HepG2 (cell line): ENCODE measurements around the gene C21orf91. TPM values are rescaled to one million over a fixed set of nuclear protein-coding genes. Genes with fewer than 3 reads are reported as not detected.

Source experiments
- ATAC-seq: fragments of 200-7000 bp; cut with Tn5 transposase; 3 replicates; pipeline ENCODE4 v1.9.1; 2020; ENCODE audit warnings: mild to moderate bottlenecking, moderate library complexity
- BruUV-seq: library from RNA; stranded (reverse); fragments of 400-500 nt; replicated peaks from 2 replicates; lab custom pipeline; 2021; lab: Mats Ljungman, UMichigan
- CTCF ChIA-PET: fragments of 300-600 bp; formaldehyde crosslinking; extraction: SDS; loops from one replicate; lab custom pipeline; 2021; ENCODE audit warnings: low total read pairs, inconsistent platforms, low intra/inter-chr PET ratio; lab: Yijun Ruan, JAX
- POLR2A ChIA-PET: fragments of 350-600 bp; sonication (Branson Sonifier 250); formaldehyde crosslinking; loops from one replicate; lab custom pipeline; 2020; ENCODE audit warnings: antibody characterized with exemption, inconsistent platforms; lab: Yijun Ruan, JAX
- DNase-seq: peaks from one replicate; pipeline ENCODE4 v3.0.0-alpha.2; 2015; ENCODE audit warnings: low spot score
- FAIRE-seq: peaks from 3 replicates; lab custom pipeline; 2011; peaks lifted over from hg19 to GRCh38; lab: Jason Lieb, UNC
- H2AFZ ChIP-seq: one replicate; pipeline ENCODE4 v1.6.1; 2011; ENCODE audit warnings: low read length, inconsistent platforms
- H3K27ac ChIP-seq: fragments of 300-600 bp; 3 replicates; pipeline ENCODE4 v1.8.0; 2011; ENCODE audit warnings: mixed run types, mild to moderate bottlenecking, mixed read lengths, low read length, inconsistent platforms; ENCODE audit not compliant: insufficient read depth; ENCODE audit errors: extremely low read length
- H3K27me3 ChIP-seq, 2 experiments: fragments of 200-600 bp in 1 of 2; 2 replicates in 1 of 2; 3 replicates in 1 of 2; pipeline versions ENCODE4 v1.6.0 to v1.8.0; 2011; ENCODE audit warnings: low read length in 2 of 2, mild to moderate bottlenecking in 2 of 2, moderate library complexity in 2 of 2, inconsistent platforms in 1 of 2; ENCODE audit not compliant: insufficient read depth in 2 of 2, control insufficient read depth in 1 of 2
- H3K36me3 ChIP-seq, 2 experiments: fragments of 200-600 bp in 1 of 2; replicated peaks in 1 of 2; 2 replicates in 1 of 2; 3 replicates in 1 of 2; pipeline versions ENCODE4 v1.5.1 to v1.8.0; 2011; ENCODE audit warnings: low read length in 2 of 2, inconsistent platforms in 1 of 2; ENCODE audit not compliant: insufficient read depth in 2 of 2, control insufficient read depth in 1 of 2
- H3K4me1 ChIP-seq: 2 replicates; pipeline ENCODE4 v1.5.1; 2012; ENCODE audit warnings: low read length, inconsistent platforms; ENCODE audit not compliant: insufficient read depth
- H3K4me2 ChIP-seq: 2 replicates; pipeline ENCODE4 v1.6.0; 2011; ENCODE audit warnings: low read depth, low read length, inconsistent platforms
- H3K4me3 ChIP-seq, 3 experiments: fragments of 200-600 bp in 1 of 3; sonication (generic), shearing (Covaris generic) in 1 of 3; replicated peaks in 1 of 3; 2 replicates each; pipeline ENCODE4 v1.5.1; 2011 to 2016; ENCODE audit warnings: low read length in 3 of 3, inconsistent platforms in 2 of 3, low read depth in 2 of 3, mild to moderate bottlenecking in 2 of 3, control low read depth in 1 of 3, mixed read lengths in 1 of 3; ENCODE audit not compliant: insufficient read depth in 1 of 3
- H3K79me2 ChIP-seq: one replicate; pipeline ENCODE4 v1.6.1; 2011; ENCODE audit warnings: low read length, inconsistent platforms; ENCODE audit not compliant: insufficient read depth
- H3K9ac ChIP-seq: 2 replicates; pipeline ENCODE4 v1.6.0; 2011; ENCODE audit warnings: mild to moderate bottlenecking, low read depth, low read length, inconsistent platforms; ENCODE audit not compliant: insufficient read depth
- H3K9me3 ChIP-seq: 2 replicates; pipeline ENCODE4 v1.5.1; 2012; ENCODE audit warnings: mild to moderate bottlenecking, low read length
- H4K20me1 ChIP-seq: 2 replicates; pipeline ENCODE4 v1.6.0; 2011; ENCODE audit warnings: inconsistent platforms, mild to moderate bottlenecking, low read length, moderate library complexity; ENCODE audit not compliant: insufficient read depth
- CTCF ChIP-seq: sonication (generic); formaldehyde crosslinking; IDR thresholded peaks from 2 replicates; pipeline ENCODE4 v1.5.0; 2020; ENCODE audit warnings: mild to moderate bottlenecking, missing genetic modification reagents, moderate library complexity
- GRHL1 ChIP-seq: sonication (generic); formaldehyde crosslinking; conservative IDR thresholded peaks from 2 replicates; pipeline ENCODE4 v1.8.0; 2022; ENCODE audit warnings: missing genetic modification reagents
- MTA3 ChIP-seq: sonication (generic); formaldehyde crosslinking; IDR thresholded peaks from 2 replicates; pipeline ENCODE4 v1.4.0; 2020; ENCODE audit warnings: missing genetic modification reagents
- NFE2 ChIP-seq: sonication (generic); formaldehyde crosslinking; IDR thresholded peaks from 2 replicates; pipeline ENCODE4 v1.4.0; 2020; ENCODE audit warnings: missing genetic modification reagents
- PBX3 ChIP-seq: sonication (generic); formaldehyde crosslinking; IDR thresholded peaks from 2 replicates; pipeline ENCODE4 v1.8.1; 2023; ENCODE audit warnings: missing genetic modification reagents, inconsistent platforms, borderline replicate concordance
- PHF8 ChIP-seq: sonication (generic); formaldehyde crosslinking; IDR thresholded peaks from 2 replicates; pipeline ENCODE4 v1.5.0; 2020; ENCODE audit warnings: missing genetic modification reagents
- SATB2 ChIP-seq: sonication (generic); formaldehyde crosslinking; IDR thresholded peaks from 2 replicates; pipeline ENCODE4 v1.5.0; 2020; ENCODE audit warnings: missing genetic modification reagents
- U2AF2 ChIP-seq: fragments of 200-400 bp; formaldehyde crosslinking; IDR thresholded peaks from 2 replicates; pipeline ENCODE4 v1.6.1; 2017; ENCODE audit warnings: low read depth, mild to moderate bottlenecking, low read length
- ZFP41 ChIP-seq: sonication (generic); formaldehyde crosslinking; IDR thresholded peaks from 2 replicates; pipeline ENCODE4 v1.4.0; 2020; ENCODE audit warnings: mild to moderate bottlenecking, missing genetic modification reagents, borderline replicate concordance
- ZNF326 ChIP-seq: sonication (generic); formaldehyde crosslinking; IDR thresholded peaks from 2 replicates; pipeline ENCODE4 v1.4.0; 2020; ENCODE audit warnings: missing genetic modification reagents, borderline replicate concordance
- ZNF484 ChIP-seq: sonication (generic); formaldehyde crosslinking; IDR thresholded peaks from 2 replicates; pipeline ENCODE4 v1.5.1; 2020; ENCODE audit warnings: mild to moderate bottlenecking, low read depth, missing genetic modification reagents, borderline replicate concordance
- ZNF503 ChIP-seq: sonication (generic); formaldehyde crosslinking; IDR thresholded peaks from 2 replicates; pipeline ENCODE4 v1.4.0; 2020; ENCODE audit warnings: missing genetic modification reagents
- ZNF569 ChIP-seq: sonication (generic); formaldehyde crosslinking; IDR thresholded peaks from 2 replicates; pipeline ENCODE4 v1.5.0; 2020; ENCODE audit warnings: mild to moderate bottlenecking, missing genetic modification reagents, moderate library complexity, borderline replicate concordance
- ZNF589 ChIP-seq: sonication (generic); formaldehyde crosslinking; conservative IDR thresholded peaks from 2 replicates; pipeline ENCODE4 v1.8.0; 2022; ENCODE audit warnings: mild to moderate bottlenecking, moderate library complexity, missing genetic modification reagents
- ZNF720 ChIP-seq: sonication (generic); formaldehyde crosslinking; IDR thresholded peaks from 2 replicates; pipeline ENCODE4 v1.4.0; 2020; ENCODE audit warnings: missing genetic modification reagents
- in situ Hi-C: cut with HindIII; loops from 2 replicates; pipeline ENCODE4 v1.10.0; 2017; ENCODE audit warnings: low pct_unique_long_range_greater_than_20kb; ENCODE audit not compliant: extremely low pct_ligation_motif_present
- intact Hi-C: fragments of 100-400 bp; cut with micrococcal nuclease; formaldehyde crosslinking; loops from one replicate; pipeline ENCODE4 v1.10.0; 2022; ENCODE audit not compliant: unreplicated experiment
- polyA plus RNA-seq, 8 experiments: library from polyadenylated mRNA; depleted of rRNA in 3 of 8; stranded (reverse) in 7 of 8; unstranded in 1 of 8; fragments of >200 nt; fragmentation: Illumina TruSeq in 4 of 8; extraction: Trizol in 4 of 8; gene quantifications; 2 replicates each; pipeline versions ENCODE4 v1.2.1 to v1.2.3, GENCODE V29; 2011 to 2016; ENCODE audit warnings: low read depth in 4 of 8, missing spikeins in 1 of 8, mixed read lengths in 1 of 8; ENCODE audit not compliant: insufficient read depth in 1 of 8
- total RNA-seq, 5 experiments: library from RNA; depleted of rRNA; stranded (reverse); fragments of >200 nt; fragmentation: Illumina TruSeq; extraction: Trizol; gene quantifications; 2 replicates each; pipeline ENCODE4 v1.2.3, GENCODE V29; 2016; ENCODE audit warnings: low read depth in 1 of 5

The C21orf91 gene
- total and polyA plus RNA-seq, 2 of the 13 experiments (the other 11 are each of a cell fraction or from before 2014, with no cell fraction given), result 2.9 to 7.8 TPM

GRCh38 chr21:17742181-17742580, 77.0 kb downstream of the C21orf91 start:
- intact Hi-C loops, result no loop called here
- ATAC-seq, result no peak

More at GRCh38 chr21:17742181-17742580, 77.0 kb downstream of the C21orf91 start:
- no peak for FAIRE-seq
- Histone ChIP-seq H3K4me3 (no peak overlapping the region), H3K9me3 (no peaks in the 10 kb centered on the region), H2AFZ (no peak overlapping the region), H3K4me1 (no peaks in the 10 kb centered on the region), H3K9ac (no peak overlapping the region), H3K79me2 (no peaks in the 10 kb centered on the region), H4K20me1 (no peaks in the 10 kb centered on the region), H3K4me2 (no peak overlapping the region), H3K27ac (no peak overlapping the region)
- CTCF ChIA-PET, result no interaction called here
- BruUV-seq, result no TSS peak
- in situ Hi-C loops, result no loop called here
- TF ChIP-seq ZNF503 (CRISPR knock-in tag) (no peak), NFE2 (CRISPR knock-in tag) (no peak), ZNF589 (CRISPR knock-in tag) (no peak), ZNF484 (CRISPR knock-in tag) (no peak), ZFP41 (CRISPR knock-in tag) (no peak), ZNF326 (no peak), PHF8 (CRISPR knock-in tag) (no peak), SATB2 (CRISPR knock-in tag) (no peak), GRHL1 (CRISPR knock-in tag) (no peak), ZNF720 (CRISPR knock-in tag) (no peak), CTCF (no peak), U2AF2 (no peak), PBX3 (no peak), MTA3 (CRISPR knock-in tag) (no peak), ZNF569 (CRISPR knock-in tag) (no peak)
- TF ChIP-seq, all 625 proteins: peak for 0
- DNase-seq, result no peak
- peaks cover 0 to 4% of the 10 kb centered on the region in 2 experiments; a peak in 2 of 5 replicates for H3K27me3 ChIP-seq
- POLR2A ChIA-PET, result no interaction called here
- no peaks in the 10 kb centered on the region for H3K36me3 ChIP-seq
